Heart right ventricle (tissue), 16 donors: Measurements from ENCODE around the gene ADAMTS2. TPM values are rescaled to one million over a fixed set of nuclear protein-coding genes. Genes with fewer than 3 reads are reported as not detected.

Source experiments
- ATAC-seq, 8 donors: fragments of 200-7000 bp; cut with Tn5 transposase; one replicate each; pipeline ENCODE4 v1.9.1; 2020; ENCODE audit warnings: mild to moderate bottlenecking in 8 of 8, moderate library complexity in 8 of 8, moderate number of reproducible peaks in 1 of 8
- DNase-seq, 2 donors: peaks; one replicate each; pipeline ENCODE4 v3.0.0-alpha.2; 2020
- H3K27ac ChIP-seq, 10 donors: fragments of 200-600 bp; sonication (generic) in 2 of 10; one replicate each; pipeline versions ENCODE4 v1.5.0 to v1.8.0; 2020 to 2022; ENCODE audit warnings: mild to moderate bottlenecking in 3 of 10
- H3K27me3 ChIP-seq, 7 donors: fragments of 200-600 bp; one replicate each; pipeline ENCODE4 v1.8.0; 2021 to 2022; ENCODE audit warnings: mild to moderate bottlenecking in 2 of 7
- H3K36me3 ChIP-seq, 9 donors: fragments of 200-600 bp; sonication (generic) in 1 of 9; one replicate each; pipeline versions ENCODE4 v1.5.0 to v1.8.0; 2020 to 2022; ENCODE audit warnings: mild to moderate bottlenecking in 2 of 9
- H3K4me1 ChIP-seq, 9 donors: fragments of 200-600 bp; sonication (generic) in 1 of 9; one replicate each; pipeline versions ENCODE4 v1.5.0 to v1.8.0; 2020 to 2022; ENCODE audit warnings: mild to moderate bottlenecking in 4 of 9
- H3K4me3 ChIP-seq, 10 donors: fragments of 200-600 bp; sonication (generic) in 2 of 10; one replicate each; pipeline versions ENCODE4 v1.5.0 to v1.8.0; 2020 to 2022; ENCODE audit warnings: mild to moderate bottlenecking in 7 of 10, moderate library complexity in 2 of 10
- H3K9me3 ChIP-seq, 11 donors: fragments of 200-600 bp in 10 of 11; sonication (generic) in 2 of 11; one replicate each; pipeline versions ENCODE4 v1.5.0 to v1.8.0; 2013 to 2022; ENCODE audit warnings: mild to moderate bottlenecking in 2 of 11, control low read depth in 1 of 11, moderate library complexity in 1 of 11
- WGBS, 2 donors: extraction: QIAGEN DNeasy Blood & Tissue Kit; methylation state at CpG; one replicate each; pipeline ENCODE4 v1.1.7; 2013; ENCODE audit warnings: inconsistent platforms in 1 of 2; 5-methylcytosine and 5-hydroxymethylcytosine counted together
- intact Hi-C, 10 donors: fragments of 100-400 bp; cut with DNase I; formaldehyde crosslinking; loops; one replicate each; pipeline versions ENCODE4 v1.11.1 to v1.14.2; 2022
- polyA plus RNA-seq, 2 donors: library from polyadenylated mRNA; stranded (reverse); fragments of 200-250 nt; gene quantifications; one replicate each; pipeline ENCODE4 v1.2.3, GENCODE V29; 2013
- total RNA-seq, 10 donors: library from RNA; stranded (reverse); fragmentation: NEBNext Ultra II Directional in 3 of 10; extraction: Animal tissue kit (Norgen Biotek cat#: 25700) in 3 of 10; gene quantifications; one replicate each; pipeline versions ENCODE4 v1.2.1 to v1.2.4, GENCODE V29; 2021 to 2023
- TF ChIP-seq, protein P1 (sequence below), 9 donors: fragments of 200-600 bp; sonication (generic) in 2 of 9; IDR thresholded peaks; one replicate each; pipeline versions ENCODE4 v1.5.0 to v1.8.0; 2021 to 2022; ENCODE audit warnings: antibody characterized with exemption in 9 of 9, mild to moderate bottlenecking in 5 of 9, moderate library complexity in 1 of 9
- donor health status: Arrhythmogenic right ventricular cardiomyopathy.
- donor health status: ischemic (EF 13 %, LVEDD 7.1; RV severe dilation, severe dysfunction).
- donor health status: healthy with polysubstance abuse.
- donor health status: DM: no; HTN: yes; CAD: no.
- donor health status: DM: no; HTN: no; CAD: no.
- donor health status: ischemic (EF 25% LVEDD 6.9; RV normal size, moderate dysfunction).
- donor health status: ischemic (EF 25% LVEDD 5.7; RV mildly dilated, moderate dysfunction).
- donor health status: healthy.
- donor health status: DM: yes; HTN: yes; CAD: no.
- donor health status: Ischemic cardiomyopathy.
- donor health status: ischemic (EF 35%, LVEDD 5.7; RV mildly dilated, moderate dysfunction).
- donor health status: nonischemic (EF 11% LVEDD 7.7; RV severe dilation, severe dysfunction).
- donor health status: DM: yes; HTN: yes; CAD: no.
- donor health status: PGD.
- donor health status: ischemic (EF 29% LVEDD 5.4; RV normal size, mild dysfunction).
- donor health status: nonischemic (EF 23%, LVEDD 6.1; RV moderate dilation, normal function).

The ADAMTS2 gene
- total and polyA plus RNA-seq, 12 donors, result 1.7 to 13.5 (median 3.9) TPM

DNA sequence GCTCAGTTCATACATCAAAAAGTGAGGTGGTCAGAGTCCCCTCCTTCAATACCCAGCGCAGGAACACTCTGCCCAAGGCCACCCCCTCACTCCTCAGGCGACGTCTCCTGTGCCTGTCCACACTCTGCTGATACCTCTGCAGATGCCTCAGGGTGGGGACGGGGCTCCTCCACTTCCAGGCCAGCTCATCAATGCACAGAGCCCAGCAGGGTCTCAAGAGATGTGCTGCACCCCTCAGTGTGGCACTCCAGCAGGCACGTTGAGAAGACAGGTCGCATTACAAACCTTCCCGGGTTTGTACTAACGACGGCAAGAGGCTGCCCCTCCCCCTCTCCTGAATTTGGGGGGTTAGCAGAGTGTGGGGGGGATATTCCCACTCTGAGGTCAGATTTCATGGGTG is 156.6 kb downstream of the ADAMTS2 start:
- peaks cover 0 to 28% (median 17%) of the 10 kb centered on the region in 7 donors for H3K27me3 ChIP-seq
- no peaks in the 10 kb centered on the region for H3K36me3 ChIP-seq
- intact Hi-C loops, result no loop called here
- H3K27ac ChIP-seq, result no peak overlapping the region
- WGBS, 2 donors, result 65 to 71% methylated on average over 9 of the region's 9 CpGs
- peaks cover 0 to 6% (median 0%) of the 10 kb centered on the region in 9 donors for H3K4me1 ChIP-seq
- H3K9me3 ChIP-seq, result no peaks in the 10 kb centered on the region
- DNase-seq (no peak), ATAC-seq (no peak)
- no peak overlapping the region for H3K4me3 ChIP-seq
- TF ChIP-seq, protein P1, sequence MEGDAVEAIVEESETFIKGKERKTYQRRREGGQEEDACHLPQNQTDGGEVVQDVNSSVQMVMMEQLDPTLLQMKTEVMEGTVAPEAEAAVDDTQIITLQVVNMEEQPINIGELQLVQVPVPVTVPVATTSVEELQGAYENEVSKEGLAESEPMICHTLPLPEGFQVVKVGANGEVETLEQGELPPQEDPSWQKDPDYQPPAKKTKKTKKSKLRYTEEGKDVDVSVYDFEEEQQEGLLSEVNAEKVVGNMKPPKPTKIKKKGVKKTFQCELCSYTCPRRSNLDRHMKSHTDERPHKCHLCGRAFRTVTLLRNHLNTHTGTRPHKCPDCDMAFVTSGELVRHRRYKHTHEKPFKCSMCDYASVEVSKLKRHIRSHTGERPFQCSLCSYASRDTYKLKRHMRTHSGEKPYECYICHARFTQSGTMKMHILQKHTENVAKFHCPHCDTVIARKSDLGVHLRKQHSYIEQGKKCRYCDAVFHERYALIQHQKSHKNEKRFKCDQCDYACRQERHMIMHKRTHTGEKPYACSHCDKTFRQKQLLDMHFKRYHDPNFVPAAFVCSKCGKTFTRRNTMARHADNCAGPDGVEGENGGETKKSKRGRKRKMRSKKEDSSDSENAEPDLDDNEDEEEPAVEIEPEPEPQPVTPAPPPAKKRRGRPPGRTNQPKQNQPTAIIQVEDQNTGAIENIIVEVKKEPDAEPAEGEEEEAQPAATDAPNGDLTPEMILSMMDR (IDR thresholded peaks at IDR 0.05), result no peak

- DNase-seq, result no peak
These were observed 157.3 kb downstream of the ADAMTS2 start for GRCh38 chr5:179187681-179188575.

GRCh38 chr5:179187229-179187678 is 158.0 kb downstream of the ADAMTS2 start:
- TF ChIP-seq, protein P1 (IDR thresholded peaks at IDR 0.05), result no peak
- H3K27me3 ChIP-seq, result peaks cover 0 to 30% (median 28%) of the 10 kb centered on the region in 7 donors
- intact Hi-C loops, result no loop called here

More at GRCh38 chr5:179187681-179188575, 157.3 kb downstream of the ADAMTS2 start:
- no peak overlapping the region for H3K27ac ChIP-seq
- WGBS, 2 donors, result 77 to 83% methylated on average over 13 of the region's 13 CpGs
- peaks cover 0 to 28% (median 24%) of the 10 kb centered on the region in 7 donors for H3K27me3 ChIP-seq
- H3K9me3 ChIP-seq, result no peaks in the 10 kb centered on the region
- ATAC-seq, result no peak
- no peak overlapping the region for H3K4me3 ChIP-seq
- H3K4me1 ChIP-seq, result peaks cover 0 to 6% (median 0%) of the 10 kb centered on the region in 9 donors
- TF ChIP-seq, protein P1 (IDR thresholded peaks at IDR 0.05), result no peak
- no peaks in the 10 kb centered on the region for H3K36me3 ChIP-seq
- intact Hi-C loops, result no loop called here

DNA sequence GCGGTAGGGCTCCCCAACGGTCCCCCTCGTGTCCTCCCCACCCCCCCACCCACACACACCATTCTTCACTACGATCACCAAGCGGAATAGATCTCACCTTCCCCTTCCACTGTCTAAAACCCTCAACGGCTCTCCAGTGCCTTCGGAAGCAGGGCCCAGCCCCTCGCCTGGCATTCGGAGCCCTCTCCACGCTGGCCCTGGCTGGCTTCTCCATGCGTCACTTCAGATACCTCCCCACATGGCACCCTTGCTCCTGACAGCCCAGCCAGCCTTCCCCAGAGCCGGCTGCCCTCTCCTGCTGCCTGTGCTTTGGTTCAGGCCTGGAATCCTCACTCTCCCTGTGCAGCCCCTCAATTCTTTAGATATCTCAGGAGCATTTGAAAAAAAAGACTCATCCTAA is 158.5 kb downstream of the ADAMTS2 start:
- DNase-seq, result no peak
- Histone ChIP-seq H3K36me3 (no peaks in the 10 kb centered on the region), H3K9me3 (no peaks in the 10 kb centered on the region), H3K27ac (no peak overlapping the region), H3K4me3 (no peak overlapping the region), H3K4me1 (peaks cover 0 to 6% (median 0%) of the 10 kb centered on the region in 9 donors), H3K27me3 (peaks cover 0 to 33% (median 28%) of the 10 kb centered on the region in 7 donors)
- ATAC-seq, result no peak
- 82% methylated on average over 12 of the region's 12 CpGs for WGBS, 2 donors
- intact Hi-C loops, result no loop called here
- TF ChIP-seq, protein P1 (IDR thresholded peaks at IDR 0.05), result no peak

More at GRCh38 chr5:179187229-179187678, 158.0 kb downstream of the ADAMTS2 start:
- DNase-seq (no peak), ATAC-seq (no peak)
- no peak overlapping the region for H3K27ac ChIP-seq
- H3K4me3 ChIP-seq, result no peak overlapping the region
- WGBS, 2 donors, result 89 to 91% methylated on average over 9 of the region's 9 CpGs
- H3K36me3 ChIP-seq, result no peaks in the 10 kb centered on the region
- peaks cover 0 to 6% (median 0%) of the 10 kb centered on the region in 9 donors for H3K4me1 ChIP-seq
- H3K9me3 ChIP-seq, result no peaks in the 10 kb centered on the region
